ENCODE data around the gene IL22RA2.

GRCh38 chr6:137146206-137146605, 27.2 kb downstream of the IL22RA2 start:
- TF ChIP-seq CTCF (IDR thresholded peaks at IDR 0.05) (no peak), POLR2A (IDR thresholded peaks at IDR 0.05) (no peak)
